ENCODE results near the gene HDAC11.
A peak's percentile ranks its signal among the peaks of the same experiment; 100 is the strongest.
"Not testable (repeated sequence)": the region's sequence is repeated elsewhere in the genome, so short reads cannot be mapped to it uniquely, and the experiment has no call there.

HDAC11 gene

DNA sequence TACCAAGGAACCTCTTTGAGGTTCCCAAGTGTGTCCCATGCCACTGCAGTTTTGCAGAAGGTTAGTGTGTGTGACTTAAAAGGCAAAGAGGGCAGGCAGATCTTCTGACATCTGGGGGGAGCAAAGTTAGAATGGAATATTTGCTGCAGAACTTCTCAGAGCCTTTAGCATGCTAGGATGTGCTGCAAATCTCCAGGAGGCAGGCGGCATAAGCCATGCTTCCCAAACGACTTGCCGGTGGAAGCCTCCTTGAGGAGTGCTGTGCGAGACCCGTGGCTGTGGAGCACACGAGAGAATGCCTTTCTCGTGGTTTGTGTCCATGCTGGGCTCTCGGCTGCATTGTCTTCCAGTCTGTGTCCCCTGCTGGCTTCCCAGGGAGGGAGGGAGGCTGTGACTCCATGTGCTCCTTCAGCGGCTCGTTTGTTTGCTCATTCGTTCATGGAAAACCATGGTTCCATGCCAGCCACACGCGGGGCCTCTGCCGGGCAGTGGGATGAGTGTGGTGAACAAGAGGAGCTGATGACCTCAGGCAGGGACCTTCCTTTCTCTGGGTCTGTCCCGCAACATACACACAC is 13.8 kb downstream of the HDAC11 start:
- no peak for DNase-seq

- DNase-seq, result no peak
These were observed 14.6 kb downstream of the HDAC11 start for GRCh38 chr3:13494463-13495350.

GRCh38 chr3:13495351-13495813 is 15.3 kb downstream of the HDAC11 start:
- no peak for DNase-seq

DNA sequence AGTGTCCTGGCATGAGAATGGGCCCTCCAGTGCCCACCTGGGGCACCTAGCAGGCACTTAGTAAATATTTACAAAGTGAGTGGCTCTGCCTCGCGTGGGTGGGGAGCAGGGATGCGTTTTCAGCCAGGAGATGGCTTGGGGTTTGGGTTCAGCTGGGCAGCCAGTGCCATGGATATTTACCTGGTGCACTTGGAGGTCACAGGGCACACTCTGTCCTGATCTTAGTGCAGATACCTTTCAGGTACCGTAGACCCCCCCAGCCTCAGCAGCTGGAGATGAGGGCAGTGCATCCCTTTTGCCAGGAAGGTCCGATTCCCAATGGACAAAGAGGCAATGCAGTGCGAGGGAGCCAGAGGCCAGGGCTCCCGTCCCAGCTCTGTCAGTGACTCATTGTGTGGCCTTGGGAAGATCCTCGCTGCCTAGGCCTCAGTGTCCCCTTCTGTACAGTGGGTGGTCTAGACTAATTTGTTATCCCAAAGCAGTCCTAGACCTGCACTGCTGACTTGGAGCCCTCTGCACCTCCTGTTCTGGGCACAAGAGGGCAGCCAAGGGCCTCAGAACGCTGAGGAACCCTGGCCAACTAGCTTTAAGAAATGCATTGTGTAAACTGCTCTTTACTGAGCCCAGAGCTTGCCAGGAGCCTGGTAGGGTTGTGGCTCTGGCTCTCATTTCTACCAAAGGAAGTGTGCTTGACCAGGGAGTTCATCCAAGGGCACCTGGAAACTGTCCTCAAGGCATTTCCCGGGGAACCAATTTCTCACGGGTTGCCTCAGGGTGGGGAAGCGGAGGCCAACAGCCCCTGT is 16.0 kb downstream of the HDAC11 start:
- peak; percentile 50 for DNase-seq

DNA sequence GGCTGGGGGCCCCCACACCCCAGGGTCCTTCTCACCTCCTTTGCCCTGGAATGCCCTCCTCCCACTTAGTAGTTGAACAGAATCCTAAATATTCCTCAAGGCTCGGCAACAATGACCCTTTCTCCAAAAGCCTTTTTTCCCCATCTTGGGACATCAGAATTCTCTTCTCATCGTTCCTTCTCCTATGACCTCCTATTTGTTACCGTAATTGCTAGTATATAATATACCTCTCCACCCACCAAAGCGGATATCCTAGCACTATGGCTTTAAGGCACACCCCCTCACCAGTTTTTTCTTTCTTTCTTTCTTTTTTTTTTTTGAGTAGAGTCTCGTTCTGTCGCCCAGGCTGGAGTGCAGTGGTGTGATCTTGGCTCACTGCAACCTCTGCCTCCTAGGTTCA is 16.8 kb downstream of the HDAC11 start:
- no peak for DNase-seq

DNA sequence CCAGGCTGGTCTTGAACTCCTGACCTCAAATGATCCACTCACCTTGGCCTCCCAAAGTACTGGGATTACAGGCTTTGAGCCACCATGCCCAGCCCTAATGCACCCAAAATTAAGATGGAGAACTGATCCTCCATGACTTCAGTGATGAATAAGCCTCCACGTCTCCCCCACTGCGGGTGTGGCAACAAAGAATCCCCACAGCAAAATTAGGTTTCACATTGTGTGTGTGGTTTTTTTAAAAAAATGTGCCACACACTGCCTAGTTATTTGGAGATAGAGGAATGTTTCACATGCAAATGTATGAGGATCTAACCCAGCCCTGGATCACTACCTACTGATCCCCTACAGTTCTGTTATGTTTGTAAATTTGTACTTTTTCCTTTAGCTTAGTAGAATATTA is 17.3 kb downstream of the HDAC11 start:
- DNase-seq, result no peak

DNA sequence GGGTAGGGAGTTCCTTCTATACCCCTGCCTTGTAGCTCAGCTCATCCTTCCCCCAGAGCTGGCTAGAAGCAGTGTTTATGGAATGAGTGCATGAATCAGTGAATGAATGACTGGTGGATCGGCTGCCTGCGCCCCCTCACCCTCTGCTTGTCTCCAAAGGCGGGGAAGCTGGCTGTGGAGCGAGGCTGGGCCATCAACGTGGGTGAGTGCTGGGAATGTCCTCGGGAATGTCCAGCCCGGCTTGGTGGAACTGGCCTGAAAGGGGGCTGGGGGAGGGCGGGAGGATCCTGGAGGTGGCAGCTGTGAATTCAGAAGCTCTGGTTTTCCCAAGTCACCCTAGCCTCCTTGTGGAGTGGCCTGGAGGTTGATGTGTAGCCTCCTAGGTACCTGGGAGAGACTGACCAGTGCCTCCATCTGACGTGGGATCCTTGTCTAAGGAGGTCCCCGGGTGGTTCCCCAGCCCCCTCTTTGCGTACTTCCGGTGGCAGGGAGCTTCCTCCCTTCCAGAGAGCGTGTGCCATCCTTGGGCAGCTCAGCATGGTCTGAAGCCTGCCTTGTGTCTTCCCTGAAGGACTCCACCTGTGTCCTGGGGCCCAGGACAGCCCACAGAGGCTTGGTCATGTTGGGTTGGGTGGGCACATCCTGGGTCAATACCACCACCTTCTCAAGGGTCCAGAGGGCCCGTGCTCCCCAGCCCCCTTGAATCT is 18.4 kb downstream of the HDAC11 start:
- no peak for DNase-seq

DNA sequence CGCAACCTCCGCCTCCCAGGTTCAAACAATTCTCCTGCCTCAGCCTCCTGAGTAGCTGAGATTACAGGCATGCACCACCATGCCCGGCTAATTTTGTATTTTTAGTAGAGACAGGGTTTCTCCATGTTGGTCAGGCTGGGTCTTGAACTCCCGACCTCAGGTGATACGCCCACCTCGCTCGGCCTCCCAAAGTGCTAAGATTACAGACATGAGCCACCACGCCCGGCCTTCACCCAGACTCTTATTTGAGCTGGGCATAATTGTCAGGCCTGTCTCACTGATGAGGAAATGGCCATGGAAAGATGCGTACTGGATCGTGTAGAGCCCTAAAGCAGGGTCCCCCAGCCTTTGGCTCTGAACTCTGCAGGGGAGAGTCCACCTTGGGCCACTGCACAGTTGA is 19.1 kb downstream of the HDAC11 start:
- DNase-seq, result not testable (repeated sequence)

DNA sequence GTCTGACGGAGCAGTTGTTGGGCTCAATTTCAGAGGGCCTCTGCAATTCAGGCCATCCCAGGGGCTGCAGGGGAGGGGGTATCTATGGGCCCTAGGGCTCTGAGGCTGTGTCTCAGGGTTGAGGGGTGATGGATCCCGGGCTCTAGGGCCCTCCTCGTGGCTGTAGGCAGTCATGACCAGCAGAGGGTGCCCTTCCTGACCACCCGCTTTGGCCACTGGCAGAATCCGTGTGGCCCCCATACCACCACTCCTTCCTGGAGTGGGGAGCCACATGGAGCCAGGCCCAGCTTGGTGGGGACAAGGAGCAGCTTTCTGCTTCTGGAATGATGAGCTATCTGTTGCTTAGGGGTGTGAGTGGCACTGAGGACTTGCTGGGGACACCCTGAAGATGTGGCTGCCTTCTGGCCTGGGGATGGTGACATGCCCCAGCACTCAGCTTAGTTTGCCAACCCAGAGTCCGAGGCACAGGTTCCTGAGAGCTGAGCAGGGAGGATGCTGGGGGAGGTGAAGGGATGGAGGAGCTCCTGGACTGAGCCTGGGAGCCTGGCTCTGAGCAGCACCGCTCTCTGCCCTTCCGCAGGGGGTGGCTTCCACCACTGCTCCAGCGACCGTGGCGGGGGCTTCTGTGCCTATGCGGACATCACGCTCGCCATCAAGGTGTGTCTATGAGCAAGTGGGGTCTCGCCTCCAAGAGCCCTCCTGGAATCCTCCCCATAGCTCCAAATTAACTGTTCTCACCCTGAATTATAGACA is 20.2 kb downstream of the HDAC11 start:
- no peak for DNase-seq

DNA sequence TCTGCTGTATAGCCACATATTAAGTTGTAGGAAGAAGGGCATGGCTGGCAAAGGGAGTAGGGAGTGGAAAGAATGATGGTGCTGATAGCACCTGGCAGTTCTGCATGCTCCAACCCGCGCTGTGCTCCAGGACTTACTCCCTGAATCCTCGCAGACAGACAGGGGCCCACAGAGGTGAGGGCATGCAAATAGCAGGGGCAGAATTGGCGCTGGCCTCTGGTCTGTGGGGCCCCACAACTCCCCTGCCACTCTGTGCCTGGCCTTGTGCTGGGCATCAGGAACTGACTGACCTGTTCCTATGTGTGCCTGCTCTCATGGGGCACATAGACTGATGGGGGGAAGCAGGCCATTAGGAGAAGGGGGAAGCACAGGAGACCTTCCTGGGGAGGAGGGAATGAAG is 20.9 kb downstream of the HDAC11 start:
- no peak for DNase-seq

GRCh38 chr3:13501521-13501920 is 21.4 kb downstream of the HDAC11 start:
- DNase-seq, result no peak

GRCh38 chr3:13501958-13502790 is 22.1 kb downstream of the HDAC11 start:
- no peak for DNase-seq

- no peak for DNase-seq
These were observed 22.6 kb downstream of the HDAC11 start for GRCh38 chr3:13502791-13503060.

DNA sequence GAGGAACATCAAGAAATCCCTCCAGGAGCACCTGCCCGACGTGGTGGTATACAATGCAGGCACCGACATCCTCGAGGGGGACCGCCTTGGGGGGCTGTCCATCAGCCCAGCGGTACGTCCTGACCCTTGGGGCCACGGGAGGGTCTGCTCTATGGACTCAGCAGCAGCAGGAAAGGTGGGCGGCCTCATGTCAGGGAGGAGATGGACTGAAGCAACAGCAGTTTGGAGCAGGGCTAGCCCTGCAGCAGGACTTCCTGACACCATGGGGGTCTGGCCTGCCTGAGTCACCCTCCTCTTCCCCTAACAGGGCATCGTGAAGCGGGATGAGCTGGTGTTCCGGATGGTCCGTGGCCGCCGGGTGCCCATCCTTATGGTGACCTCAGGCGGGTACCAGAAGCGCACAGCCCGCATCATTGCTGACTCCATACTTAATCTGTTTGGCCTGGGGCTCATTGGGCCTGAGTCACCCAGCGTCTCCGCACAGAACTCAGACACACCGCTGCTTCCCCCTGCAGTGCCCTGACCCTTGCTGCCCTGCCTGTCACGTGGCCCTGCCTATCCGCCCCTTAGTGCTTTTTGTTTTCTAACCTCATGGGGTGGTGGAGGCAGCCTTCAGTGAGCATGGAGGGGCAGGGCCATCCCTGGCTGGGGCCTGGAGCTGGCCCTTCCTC is 24.2 kb downstream of the HDAC11 start:
- DNase-seq, result no peak

GRCh38 chr3:13505147-13506130 is 25.3 kb downstream of the HDAC11 start:
- DNase-seq, result no peak

- DNase-seq, result no peak
These were observed 26.1 kb downstream of the HDAC11 start for GRCh38 chr3:13506239-13506638.

DNA sequence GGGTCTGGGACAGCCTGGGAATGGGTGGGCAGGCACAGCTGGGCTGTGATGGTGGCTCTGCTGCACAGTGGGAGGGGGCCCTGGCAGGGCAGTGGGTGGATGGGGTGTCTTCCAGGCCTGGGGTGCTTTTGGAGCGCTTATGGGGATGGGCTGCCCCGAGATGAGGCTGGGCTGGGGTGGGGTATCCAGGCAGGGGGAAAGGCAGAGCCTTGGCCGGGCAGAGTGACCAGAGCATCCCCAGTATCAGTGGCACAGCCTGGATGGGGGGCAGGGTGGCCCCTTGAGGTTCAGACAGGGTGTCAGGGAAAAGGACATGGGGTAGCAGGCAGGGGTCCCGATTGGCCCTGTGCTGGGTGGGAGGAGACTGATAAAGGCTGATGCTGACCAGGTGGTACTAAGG is 26.6 kb downstream of the HDAC11 start:
- DNase-seq, result no peak

DNA sequence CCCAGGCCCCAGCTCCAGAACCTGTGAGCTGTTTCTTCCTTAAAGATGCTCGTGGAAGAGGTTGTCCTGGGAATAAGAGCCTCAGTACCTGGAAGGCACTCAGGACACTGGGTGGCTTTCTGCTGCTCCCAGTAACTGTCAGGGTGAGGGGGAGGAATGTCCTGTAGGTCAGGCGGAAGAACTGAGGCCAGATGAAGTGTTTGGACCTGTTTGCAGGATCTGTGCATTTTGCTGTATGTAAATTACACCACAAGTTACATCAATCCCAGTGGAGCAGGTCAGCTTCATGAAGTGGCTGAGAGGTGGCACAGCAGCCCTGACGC is 27.1 kb downstream of the HDAC11 start:
- DNase-seq, result no peak

DNA sequence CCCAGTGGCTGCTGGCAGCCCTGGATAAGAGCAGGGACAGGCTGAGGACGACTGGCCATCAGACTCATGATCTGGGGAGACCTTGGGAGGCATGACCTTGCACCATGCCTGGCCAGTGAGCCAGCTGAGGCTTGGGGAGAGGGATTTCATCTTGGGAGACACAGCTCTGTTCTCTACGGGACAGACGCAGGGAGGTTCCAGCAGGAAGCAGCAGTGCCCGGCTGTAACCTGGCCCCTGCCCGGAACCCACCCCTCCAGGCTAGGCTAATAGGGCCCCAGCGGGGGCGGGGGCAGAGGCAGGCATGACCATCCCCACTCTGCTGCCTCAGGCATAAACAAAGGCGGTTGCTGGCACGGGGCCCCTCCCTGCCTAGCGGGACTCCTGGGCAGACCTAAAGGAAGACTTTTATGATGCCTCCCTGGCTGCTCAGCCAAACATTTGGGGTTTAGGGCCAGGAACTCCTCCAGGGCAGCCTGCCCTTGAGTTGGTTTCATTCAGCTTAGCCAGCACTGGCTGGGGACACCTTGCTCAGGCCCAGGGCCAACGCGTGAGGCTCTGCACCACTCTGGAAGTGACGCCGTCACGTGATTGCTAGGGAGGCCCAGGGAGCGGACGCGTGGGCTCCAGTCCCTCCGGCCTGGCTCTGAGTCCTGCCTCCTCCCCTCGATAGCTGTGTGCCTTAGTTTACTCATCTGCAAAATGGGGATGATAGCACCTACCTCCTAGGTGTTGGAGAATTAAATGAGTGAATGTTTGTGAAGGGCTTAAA is 27.6 kb downstream of the HDAC11 start:
- DNase-seq, result no peak
